Fibroblast of the aortic adventitia (primary cell): Measurements from ENCODE around the gene ACER2. TPM values are rescaled to one million over a fixed set of nuclear protein-coding genes. Genes with fewer than 3 reads are reported as not detected.

Experiments
- DNase-seq: peaks from one replicate; pipeline ENCODE4 v3.0.0-alpha.2; 2010; ENCODE audit warnings: low read depth
- H3K4me3 ChIP-seq: 2 replicates; pipeline ENCODE4 v1.5.1; 2011; ENCODE audit warnings: low read depth, mild to moderate bottlenecking, control low read depth, low read length, moderate library complexity
- CTCF ChIP-seq: IDR thresholded peaks from 2 replicates; pipeline ENCODE4 v1.5.1; 2011; ENCODE audit warnings: mild to moderate bottlenecking, low read length, control low read depth, inconsistent platforms; ENCODE audit not compliant: insufficient read depth
- total RNA-seq: library from RNA; depleted of rRNA; stranded (reverse); fragments of >200 nt; gene quantifications from 2 replicates; pipeline ENCODE4 v1.2.3, GENCODE V29; 2012; ENCODE audit warnings: low replicate concordance

Gene ACER2
- total RNA-seq, 1 donor, result 2.4 TPM

DNA sequence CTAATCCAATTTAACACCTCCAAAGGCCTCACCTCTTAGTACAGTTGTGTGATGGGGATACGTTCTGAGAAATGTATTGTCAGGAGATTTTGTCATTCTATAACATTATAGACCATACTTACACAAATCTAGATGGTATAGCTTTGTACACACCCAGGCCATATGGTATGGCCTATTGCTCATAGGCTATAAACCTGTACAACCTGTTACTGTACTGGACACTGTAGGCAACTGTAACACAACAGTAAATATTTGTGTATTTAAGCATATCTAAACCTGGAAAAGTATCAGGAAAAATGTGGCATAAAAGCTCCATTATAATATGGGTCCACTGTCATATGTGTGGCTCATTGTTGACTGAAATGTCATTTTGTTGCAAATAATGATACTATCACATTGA lies 12.1 kb downstream of the ACER2 start:
- DNase-seq, result no peak
- H3K4me3 ChIP-seq, result no peak overlapping the region
- no peak for TF ChIP-seq CTCF

DNA sequence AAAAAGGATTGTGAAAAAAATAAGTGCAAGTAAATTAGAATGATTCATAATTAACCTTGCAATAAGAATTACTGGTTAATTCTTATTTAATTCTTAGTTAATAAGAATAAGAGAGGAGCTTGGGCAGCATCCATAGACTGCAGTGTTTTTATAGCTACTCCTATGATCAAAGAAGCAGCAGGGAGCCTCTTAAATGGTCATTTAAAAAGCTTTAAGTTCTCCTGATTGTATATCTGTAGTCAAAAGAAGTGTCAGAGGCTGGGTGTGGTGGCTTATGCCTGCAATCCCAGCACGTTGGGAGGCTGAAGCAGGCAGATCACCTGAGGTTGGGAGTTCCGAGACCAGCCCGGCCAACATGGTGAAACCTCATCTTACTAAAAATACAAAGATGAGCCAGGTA lies 14.4 kb downstream of the ACER2 start:
- no peak for TF ChIP-seq CTCF
- DNase-seq, result no peak
- H3K4me3 ChIP-seq, result no peak overlapping the region

DNA sequence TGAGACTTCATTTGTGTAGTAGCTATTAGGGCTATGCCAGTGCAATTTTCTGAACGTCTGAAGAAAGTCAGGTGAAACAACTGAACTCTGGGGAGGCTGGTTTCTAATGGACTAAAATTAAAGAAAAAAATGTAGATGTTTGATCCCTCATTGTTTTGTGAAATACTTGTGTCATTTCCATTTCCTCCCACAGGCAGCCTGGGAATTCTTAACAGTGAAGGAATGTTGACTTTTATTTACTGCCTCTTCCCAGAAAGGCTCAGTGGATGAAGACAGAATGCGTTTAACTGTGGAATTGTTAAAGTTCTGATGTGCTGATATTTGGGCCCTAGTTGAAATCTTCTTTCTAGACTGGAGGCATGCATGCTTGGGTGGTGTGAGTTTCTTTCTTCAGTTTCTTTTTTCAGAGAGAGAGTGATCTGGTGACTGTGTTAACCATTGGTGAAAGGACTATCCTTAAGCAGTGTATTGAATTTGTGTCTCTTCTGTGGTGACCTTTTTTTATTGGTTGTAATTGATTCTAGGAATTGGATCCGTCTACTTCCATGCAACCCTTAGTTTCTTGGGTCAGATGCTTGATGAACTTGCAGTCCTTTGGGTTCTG lies 15.5 kb downstream of the ACER2 start:
- TF ChIP-seq CTCF, result no peak
- DNase-seq, result peak; percentile 57

GRCh38 chr9:19429595-19429994 lies 20.8 kb downstream of the ACER2 start:
- peak; percentile 18 for DNase-seq
- TF ChIP-seq CTCF, result no peak
- H3K4me3 ChIP-seq, result no peak overlapping the region

More for the DNA sequence above, 15.5 kb downstream of the ACER2 start:
- H3K4me3 ChIP-seq, result no peak overlapping the region

GRCh38 chr9:19430201-19430760 lies 21.5 kb downstream of the ACER2 start:
- TF ChIP-seq CTCF, result no peak
- no peak overlapping the region for H3K4me3 ChIP-seq
- no peak for DNase-seq

GRCh38 chr9:19431361-19432171 lies 22.8 kb downstream of the ACER2 start:
- H3K4me3 ChIP-seq, result no peak overlapping the region
- TF ChIP-seq CTCF, result no peak
- DNase-seq, result peak; percentile 89
